Activated T-helper 9 cell treated with anti-CD3 and anti-CD28 coated beads, Interleukin-2, amount 50 U/mL, for 16 hours (primary cell): Measurements from ENCODE around the gene GAREM1.
"Not testable (repeated sequence)": the region's sequence is repeated elsewhere in the genome, so short reads cannot be mapped to it uniquely, and the experiment has no call there.

Source experiments
- DNase-seq: peaks from one replicate; pipeline ENCODE4 v3.0.0-alpha.2; 2020; ENCODE audit warnings: low read depth

GAREM1 gene

DNA sequence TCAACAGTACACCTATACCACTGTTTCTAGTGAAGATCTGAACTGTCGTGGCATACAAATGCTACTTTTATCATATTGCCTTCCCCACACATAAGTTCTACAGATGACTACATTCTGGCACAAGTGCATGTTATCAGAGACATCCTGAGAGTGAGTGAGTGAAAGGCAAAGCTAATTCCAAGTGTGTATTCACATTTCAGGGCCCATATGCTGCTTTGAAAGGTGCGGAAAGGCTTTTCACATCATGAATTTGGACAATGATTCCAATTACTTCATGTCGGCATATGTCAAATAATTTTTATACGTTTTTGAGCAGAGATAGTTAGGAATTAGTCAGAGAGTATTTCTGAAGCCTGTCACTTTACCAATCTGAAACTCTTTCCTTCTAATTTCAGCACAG is 101.7 kb downstream of the GAREM1 start:
- no peak for DNase-seq

DNA sequence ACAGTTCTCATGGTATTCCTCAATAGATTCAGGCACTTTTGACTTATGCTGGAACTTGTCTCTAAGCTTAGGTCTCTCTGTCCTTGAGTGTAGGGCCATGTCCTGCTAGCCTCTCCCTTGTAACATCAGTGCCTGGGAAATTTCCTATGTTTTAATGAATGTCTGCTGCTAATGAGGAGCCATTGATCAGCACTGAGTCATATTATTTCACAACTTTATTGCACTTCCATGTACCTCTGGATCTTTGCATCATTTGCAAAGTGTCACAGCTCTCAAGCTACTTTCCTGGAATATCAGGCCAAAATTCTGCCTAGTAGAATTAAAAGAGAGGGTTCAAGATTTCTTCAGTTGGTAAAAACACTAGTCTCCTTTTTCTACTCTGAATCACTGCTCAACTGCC is 102.5 kb downstream of the GAREM1 start:
- DNase-seq: no peak

DNA sequence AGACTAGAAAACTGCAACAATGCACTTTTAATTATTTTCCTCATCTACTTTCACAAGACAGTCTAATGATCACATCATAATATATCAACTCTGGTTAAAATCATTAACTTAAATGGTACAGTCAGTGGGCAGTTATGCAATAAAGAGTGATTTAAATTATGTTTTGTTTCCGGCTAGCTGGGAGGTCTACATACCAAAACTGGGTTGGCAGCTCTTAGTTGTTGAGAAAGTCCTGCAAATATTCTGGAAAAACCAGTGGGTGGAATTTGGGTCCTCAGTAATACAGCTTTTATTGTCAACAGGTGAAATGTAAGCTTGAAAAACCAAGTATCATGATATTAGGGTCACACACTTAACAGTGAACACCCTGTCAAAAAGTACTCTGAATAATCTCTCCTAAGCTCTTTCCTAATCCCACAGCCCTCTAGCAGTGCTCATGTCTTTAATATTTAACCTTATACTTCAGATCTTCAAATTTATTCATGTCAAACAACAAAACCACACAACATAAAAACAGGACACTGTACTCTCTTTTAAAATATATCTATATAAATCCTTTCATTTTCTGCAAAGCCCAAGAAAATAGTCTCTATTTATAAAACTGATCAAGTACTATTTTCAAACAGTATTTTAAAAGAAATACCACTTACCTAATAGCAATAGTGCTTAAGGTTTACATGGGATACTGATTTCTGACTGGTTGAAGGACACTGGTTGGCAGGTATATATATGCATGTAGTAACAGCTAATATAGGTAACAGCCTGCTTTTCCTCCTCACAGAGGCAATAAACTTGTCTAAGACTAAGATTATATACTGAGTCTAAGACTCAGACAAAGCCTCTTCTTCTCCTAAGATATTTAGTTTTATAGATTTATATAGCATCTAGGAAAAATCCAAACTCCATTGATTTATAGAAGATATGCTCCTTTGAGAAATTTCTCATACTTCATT is 103.8 kb downstream of the GAREM1 start:
- no peak for DNase-seq

- no peak for DNase-seq
Observed at GRCh38 chr18:32362484-32362883, 108.2 kb downstream of the GAREM1 start.

DNA sequence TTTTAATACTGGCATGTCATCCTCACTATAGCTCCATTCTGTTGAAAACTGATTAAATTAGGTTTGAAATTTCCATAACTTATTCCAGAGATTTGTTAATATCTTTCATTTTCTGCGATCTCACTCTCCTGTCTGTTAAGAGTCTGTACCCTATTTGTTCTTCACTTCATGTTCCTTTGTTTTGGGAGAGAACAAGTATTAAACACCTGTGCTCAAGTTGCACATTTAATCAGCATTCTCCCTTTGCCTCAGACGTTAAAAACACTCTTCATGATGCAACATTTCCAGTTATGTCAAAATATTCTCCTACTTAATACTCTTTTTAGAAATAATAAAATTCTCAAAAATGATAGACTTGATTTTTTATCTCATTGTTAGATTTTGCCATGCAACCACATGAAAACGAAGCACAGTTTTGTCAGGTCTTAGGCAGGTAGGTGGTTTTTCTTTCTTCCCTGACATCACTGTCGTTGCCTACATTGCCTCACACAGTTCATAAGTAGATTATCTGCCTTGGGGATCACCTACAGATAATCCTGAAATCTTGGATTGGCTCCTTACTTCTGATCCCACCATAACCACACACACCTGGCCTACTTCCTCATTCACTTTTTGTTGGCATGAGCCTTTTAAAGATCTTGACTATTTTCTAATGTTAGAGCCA is 109.9 kb downstream of the GAREM1 start:
- no peak for DNase-seq

DNA sequence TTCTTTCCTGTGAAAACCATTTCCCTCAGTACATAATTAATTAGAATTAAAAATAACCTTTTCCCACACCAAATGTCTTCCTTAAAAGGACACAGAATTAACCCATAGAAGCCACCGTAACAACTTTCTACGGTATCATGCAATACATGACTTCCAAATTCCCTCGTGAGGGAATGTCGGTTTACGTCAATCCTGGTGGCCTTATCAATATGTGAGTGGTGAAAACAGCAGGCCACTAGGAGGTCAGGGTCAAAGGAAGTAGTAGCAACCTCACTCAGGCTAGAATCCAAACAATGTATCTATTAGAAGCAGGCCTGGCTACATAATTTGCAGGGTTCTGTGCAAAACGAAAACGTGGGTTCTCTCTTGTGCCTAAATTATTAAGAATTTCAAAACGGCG is 112.2 kb downstream of the GAREM1 start:
- DNase-seq: no peak

DNA sequence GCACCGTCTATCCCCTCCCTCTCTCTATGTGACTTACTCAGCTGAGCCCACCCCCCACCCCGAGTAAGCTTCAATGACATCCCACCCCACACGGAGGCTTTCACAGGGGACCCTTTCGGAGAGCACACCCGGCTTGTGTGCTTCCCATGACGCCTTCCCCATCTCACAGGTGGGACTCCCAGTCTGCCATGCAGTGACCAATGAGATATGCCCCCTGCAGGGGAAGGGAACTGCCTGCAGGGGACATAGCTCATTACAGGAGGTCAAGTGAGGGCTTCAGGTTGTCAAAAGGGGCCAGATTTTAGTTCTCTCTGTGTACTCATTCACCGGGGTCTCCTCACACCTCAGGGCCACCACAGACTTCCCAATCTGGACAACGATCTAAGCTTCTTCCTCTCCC is 112.6 kb downstream of the GAREM1 start:
- no peak for DNase-seq

GRCh38 chr18:32355896-32356295 is 114.8 kb downstream of the GAREM1 start:
- no peak for DNase-seq

DNA sequence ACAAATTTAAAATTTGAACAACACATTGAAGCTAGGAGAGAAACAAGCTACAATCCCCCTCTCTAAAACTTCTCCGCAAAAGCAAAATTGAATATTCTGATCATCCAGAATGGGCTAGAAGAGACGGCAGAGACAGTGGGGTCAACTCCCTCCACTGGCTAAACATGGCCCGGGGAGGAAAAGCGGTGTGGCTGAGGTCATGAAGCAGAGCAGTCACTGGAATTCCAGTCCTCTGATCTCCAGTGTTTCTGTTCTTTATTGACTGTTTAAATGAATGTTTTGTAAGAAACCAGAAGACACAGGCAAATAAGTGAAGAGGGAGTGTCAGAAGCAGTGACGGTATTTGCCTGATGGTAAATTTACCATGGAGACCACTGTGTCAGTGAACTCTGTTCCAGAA is 116.2 kb downstream of the GAREM1 start:
- DNase-seq: no peak

DNA sequence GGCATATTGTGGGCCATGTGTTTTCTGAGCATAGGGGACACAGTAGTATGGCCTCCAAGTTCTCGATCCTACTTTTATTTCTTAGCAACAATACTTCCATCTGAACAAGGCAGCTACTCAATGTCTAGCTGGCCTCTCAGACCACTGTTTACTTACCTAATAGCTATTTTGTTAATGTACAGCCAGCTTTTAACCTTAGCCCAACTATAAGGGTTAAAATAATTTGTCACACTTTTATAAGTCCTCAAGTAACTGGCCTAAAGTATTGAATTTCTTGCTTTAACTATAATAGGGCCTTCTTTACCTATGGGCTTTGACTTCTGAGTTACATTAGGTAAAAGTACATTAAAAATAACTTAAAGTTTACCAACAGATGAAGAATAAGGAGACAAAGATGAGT is 117.4 kb downstream of the GAREM1 start:
- no peak for DNase-seq

DNA sequence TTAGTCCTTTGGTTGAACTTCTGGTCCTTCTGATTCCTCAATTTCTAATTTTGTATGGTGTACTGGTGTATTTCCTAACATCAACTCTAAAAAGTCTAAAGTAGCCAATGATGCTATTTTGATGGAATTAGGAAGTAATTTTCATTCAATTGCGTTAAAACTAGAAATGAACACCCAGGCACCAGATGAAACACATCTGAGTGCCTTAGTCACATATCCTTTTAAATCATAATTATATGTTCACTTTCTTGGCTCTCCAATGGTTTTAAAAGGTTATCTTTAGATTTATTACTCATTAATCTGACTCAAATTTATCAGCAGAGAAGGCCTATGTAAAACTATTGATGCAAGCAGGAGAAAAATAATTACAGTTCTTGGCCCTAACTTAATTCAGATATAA is 119.7 kb downstream of the GAREM1 start:
- DNase-seq: no peak

DNA sequence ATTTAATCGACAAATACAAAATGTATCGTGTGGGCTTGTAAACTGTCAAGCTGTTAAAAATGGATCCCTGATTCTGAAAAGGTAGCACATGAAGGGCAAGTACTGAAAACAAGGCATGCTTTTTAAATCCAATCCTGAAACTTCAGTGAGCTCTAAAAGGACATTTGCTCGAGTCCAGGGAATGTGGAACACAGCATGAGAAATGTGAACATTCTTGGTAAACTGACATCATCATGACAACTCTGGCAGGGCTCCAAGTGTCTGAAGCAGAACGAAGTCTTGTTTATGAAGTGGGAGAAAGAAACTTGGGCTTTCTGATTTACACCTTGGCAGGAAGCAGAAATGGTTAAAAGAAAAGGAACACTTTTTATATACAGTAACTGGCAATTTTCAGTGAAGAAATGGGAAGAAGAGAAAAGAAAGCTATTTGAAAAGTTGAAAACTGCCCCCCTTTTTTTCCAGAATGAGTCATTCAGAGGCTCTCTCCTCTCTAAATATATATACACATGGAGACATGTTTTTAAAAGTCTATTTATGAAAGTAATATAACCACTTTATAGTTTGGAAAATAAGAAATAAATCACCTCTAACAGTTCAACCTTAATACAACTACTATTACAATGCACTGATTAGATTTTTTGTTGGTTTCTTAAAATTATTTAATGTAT is 120.8 kb downstream of the GAREM1 start:
- DNase-seq: no peak

GRCh38 chr18:32346671-32347070 is 124.0 kb downstream of the GAREM1 start:
- DNase-seq: no peak

DNA sequence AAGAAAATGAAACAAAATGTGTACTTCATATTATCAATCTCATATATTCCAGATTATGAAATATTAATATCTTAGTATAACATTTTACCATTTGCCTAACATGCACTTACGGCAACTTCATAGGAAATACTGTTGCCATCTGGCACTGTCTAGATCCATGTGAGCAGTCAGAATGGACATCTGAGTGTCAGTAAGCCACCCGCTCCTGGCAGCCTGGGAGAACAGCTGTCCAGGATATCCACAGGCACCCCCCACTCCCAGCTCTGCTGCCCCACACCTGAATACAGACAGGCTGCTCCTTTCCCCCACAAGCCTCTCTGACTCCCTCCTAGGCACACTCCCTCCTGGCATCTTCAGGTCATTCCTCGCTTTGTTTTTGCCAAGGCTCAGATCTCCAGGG is 127.0 kb downstream of the GAREM1 start:
- no peak for DNase-seq

- not testable (repeated sequence) for DNase-seq
Observed at GRCh38 chr18:32341112-32341511, 129.6 kb downstream of the GAREM1 start.

DNA sequence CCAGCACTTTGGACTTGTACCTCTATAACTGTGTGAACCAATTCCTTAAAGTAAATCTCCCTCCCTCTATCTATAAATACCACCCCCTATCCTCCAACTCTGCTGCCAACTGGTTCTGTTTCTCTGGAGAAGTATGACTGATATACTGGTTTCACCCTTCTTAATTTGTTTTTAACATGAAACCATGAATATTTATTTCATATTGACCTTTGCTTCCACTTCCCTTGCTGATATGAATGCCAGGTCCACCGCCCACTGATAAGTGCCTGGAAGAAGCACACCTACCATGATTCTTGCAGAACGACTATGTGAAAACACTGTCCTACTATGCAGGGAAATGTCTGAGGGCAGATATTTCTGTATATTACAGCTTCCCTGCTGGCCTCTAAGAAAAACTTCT is 131.6 kb downstream of the GAREM1 start:
- DNase-seq: no peak

- no peak for DNase-seq
Observed at GRCh38 chr18:32337821-32338220, 132.9 kb downstream of the GAREM1 start.

DNA sequence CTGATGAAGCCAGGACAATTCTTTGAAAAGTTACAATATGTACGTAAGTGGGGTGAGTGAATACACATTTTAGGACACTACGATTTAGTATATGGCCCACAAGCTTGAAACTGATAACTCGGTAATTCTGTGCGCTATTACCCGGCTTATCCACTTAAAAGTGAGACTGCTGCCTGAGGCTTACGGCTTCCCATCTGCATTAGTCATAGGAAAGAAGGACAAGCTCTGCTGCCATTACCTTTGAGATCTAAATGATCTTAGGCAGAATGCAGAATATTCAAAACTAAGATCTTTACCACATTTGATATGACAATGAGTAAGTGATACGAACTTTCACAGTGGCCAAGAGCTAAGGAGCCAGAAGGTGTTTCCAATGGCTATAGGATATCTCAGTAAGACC is 133.3 kb downstream of the GAREM1 start:
- DNase-seq: no peak

- no peak for DNase-seq
Observed at GRCh38 chr18:32335228-32335627, 135.5 kb downstream of the GAREM1 start.

DNA sequence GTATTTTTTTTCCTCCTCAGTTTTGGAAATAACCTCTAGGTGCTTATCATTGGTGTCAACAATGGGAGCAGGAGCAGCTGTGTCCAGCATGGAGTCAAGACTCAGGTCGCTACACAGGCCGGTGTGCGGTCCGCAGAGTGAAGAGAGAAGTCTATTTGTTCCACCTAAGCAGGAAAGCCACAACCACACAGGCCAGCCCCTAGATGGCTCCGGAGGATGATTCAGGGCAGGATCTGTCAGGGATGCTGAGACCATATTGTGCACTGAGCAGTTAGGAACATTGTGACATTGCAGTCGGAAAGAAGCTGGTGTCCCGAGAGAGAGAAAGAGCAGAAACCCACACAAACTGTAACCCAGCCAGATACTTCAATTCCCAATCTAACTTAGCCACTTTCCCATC is 136.9 kb downstream of the GAREM1 start:
- DNase-seq: no peak

DNA sequence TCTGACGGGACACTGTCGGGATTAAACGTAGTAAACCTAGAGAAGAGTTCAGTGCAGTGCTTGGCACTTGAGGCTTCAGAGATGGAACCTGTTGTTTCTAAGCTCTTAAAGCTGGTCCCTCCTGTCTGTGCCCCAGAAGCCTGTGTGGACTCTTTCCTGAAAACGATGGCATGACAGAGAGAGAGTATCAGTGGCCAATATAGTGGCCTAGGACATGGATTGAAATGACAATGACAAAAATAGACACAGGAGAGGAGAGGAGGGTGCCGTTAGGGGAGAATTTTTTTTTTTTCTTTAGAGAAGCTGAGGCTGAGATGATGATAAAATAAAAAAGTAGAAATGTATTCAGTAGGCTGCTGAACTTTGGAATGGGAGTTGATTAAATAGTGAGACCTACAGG is 138.0 kb downstream of the GAREM1 start:
- DNase-seq: no peak

DNA sequence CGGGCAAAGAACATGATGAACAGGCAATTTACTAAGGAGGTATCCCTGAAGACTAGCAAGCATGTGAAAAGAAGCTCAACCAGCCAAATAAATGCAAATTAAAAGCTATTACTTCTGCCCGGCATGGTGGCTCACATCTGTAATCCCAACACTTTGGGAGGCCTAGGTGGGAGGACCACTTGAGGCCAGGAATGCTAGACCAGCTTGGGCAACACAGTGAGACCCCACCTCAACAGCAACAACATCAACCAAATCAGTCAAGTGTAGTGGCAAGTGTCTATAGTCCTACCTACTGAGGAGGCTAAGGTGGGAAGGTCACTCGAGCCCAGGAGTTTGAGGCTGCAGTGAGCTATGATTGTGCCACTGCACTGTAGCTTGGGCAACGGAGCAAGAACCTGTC is 141.7 kb downstream of the GAREM1 start:
- DNase-seq: no peak

GRCh38 chr18:32328379-32328778 is 142.3 kb downstream of the GAREM1 start:
- no peak for DNase-seq
